WTC11 (cell line): ENCODE measurements around the gene RSL1D1. TPM values are rescaled to one million over a fixed set of nuclear protein-coding genes. Genes with fewer than 3 reads are reported as not detected.

Experiments used
- ATAC-seq: fragments of 200-7000 bp; cut with Tn5 transposase; 2 replicates; pipeline ENCODE4 v1.10.0; 2021; ENCODE audit warnings: mild to moderate bottlenecking, moderate library complexity
- CTCF ChIA-PET: fragments of 300-600 bp; sonication (Branson Sonifier 250); formaldehyde crosslinking; loops from one replicate; lab custom pipeline; 2021; ENCODE audit warnings: antibody characterized with exemption; lab: Charles Lee
- POLR2A ChIA-PET: fragments of 350-600 bp; sonication (Branson Sonifier 250); formaldehyde crosslinking; loops from one replicate; lab custom pipeline; 2021; ENCODE audit warnings: antibody characterized with exemption; lab: Charles Lee
- DNase-seq: peaks from one replicate; pipeline ENCODE4 v3.0.0; 2021; ENCODE audit warnings: low spot score
- H3K27ac Mint-ChIP-seq: 2 replicates; pipeline ENCODE4 v1.8.0; 2021; ENCODE audit warnings: mixed read lengths
- H3K27me3 Mint-ChIP-seq: 2 replicates; pipeline ENCODE4 v1.8.0; 2021; ENCODE audit warnings: low read depth, mild to moderate bottlenecking, moderate library complexity, mixed read lengths
- H3K36me3 Mint-ChIP-seq: 2 replicates; pipeline ENCODE4 v1.8.0; 2021; ENCODE audit warnings: mixed read lengths
- H3K4me1 Mint-ChIP-seq: 2 replicates; pipeline ENCODE4 v1.8.0; 2022; ENCODE audit warnings: mixed read lengths
- H3K4me3 Mint-ChIP-seq: 2 replicates; pipeline ENCODE4 v1.8.0; 2021; ENCODE audit warnings: mild to moderate bottlenecking, moderate library complexity, mixed read lengths
- H3K9me3 Mint-ChIP-seq: 2 replicates; pipeline ENCODE4 v1.8.0; 2021; ENCODE audit warnings: mixed read lengths
- CREM ChIP-seq: sonication (generic); formaldehyde crosslinking; IDR thresholded peaks from 2 replicates; pipeline ENCODE4 v1.8.1; 2022; ENCODE audit warnings: mild to moderate bottlenecking, missing genetic modification reagents, moderate library complexity
- ELF4 ChIP-seq: sonication (generic); formaldehyde crosslinking; IDR thresholded peaks from 2 replicates; pipeline ENCODE4 v1.8.1; 2022; ENCODE audit warnings: low read depth, mild to moderate bottlenecking, moderate library complexity, missing genetic modification reagents
- FOXJ3 ChIP-seq: sonication (generic); formaldehyde crosslinking; IDR thresholded peaks from 2 replicates; pipeline ENCODE4 v1.9.0; 2021; ENCODE audit warnings: missing genetic modification reagents, mild to moderate bottlenecking, borderline replicate concordance
- HMGA2 ChIP-seq: fragments of 250-450 bp; sonication (Bioruptor Pico); IDR thresholded peaks from 2 replicates; pipeline ENCODE4 v1.4.0; 2021; ENCODE audit warnings: mild to moderate bottlenecking, moderate library complexity
- NFYB ChIP-seq: sonication (generic); formaldehyde crosslinking; conservative IDR thresholded peaks from 2 replicates; pipeline ENCODE4 v1.8.0; 2022; ENCODE audit warnings: low read depth, missing genetic modification reagents
- OVOL2 ChIP-seq: fragments of 250-450 bp; sonication (Bioruptor Pico); IDR thresholded peaks from 2 replicates; pipeline ENCODE4 v1.9.0; 2021; ENCODE audit warnings: mild to moderate bottlenecking, borderline replicate concordance
- PREB ChIP-seq: sonication (generic); formaldehyde crosslinking; IDR thresholded peaks from 2 replicates; pipeline ENCODE4 v1.8.1; 2022; ENCODE audit warnings: mild to moderate bottlenecking, missing genetic modification reagents, moderate library complexity, borderline replicate concordance
- RORB ChIP-seq: fragments of 250-450 bp; sonication (Bioruptor Pico); IDR thresholded peaks from 2 replicates; pipeline ENCODE4 v1.9.0; 2021; ENCODE audit warnings: mild to moderate bottlenecking
- ZBTB21 ChIP-seq: sonication (generic); formaldehyde crosslinking; IDR thresholded peaks from 2 replicates; pipeline ENCODE4 v1.8.1; 2023; ENCODE audit warnings: mild to moderate bottlenecking, missing genetic modification reagents, borderline replicate concordance
- ZBTB43 ChIP-seq: sonication (generic); formaldehyde crosslinking; IDR thresholded peaks from 2 replicates; pipeline ENCODE4 v1.8.1; 2023; ENCODE audit warnings: mild to moderate bottlenecking, missing genetic modification reagents
- ZNF138 ChIP-seq: sonication (generic); formaldehyde crosslinking; conservative IDR thresholded peaks from 2 replicates; pipeline ENCODE4 v1.8.1; 2022; ENCODE audit warnings: mild to moderate bottlenecking, moderate library complexity, missing genetic modification reagents
- ZNF232 ChIP-seq: sonication (generic); formaldehyde crosslinking; IDR thresholded peaks from 2 replicates; pipeline ENCODE4 v1.8.0; 2022; ENCODE audit warnings: mild to moderate bottlenecking, missing genetic modification reagents
- ZNF263 ChIP-seq: sonication (generic); formaldehyde crosslinking; IDR thresholded peaks from 2 replicates; pipeline ENCODE4 v1.8.1; 2022; ENCODE audit warnings: low read depth, mild to moderate bottlenecking, moderate library complexity, missing genetic modification reagents
- ZNF396 ChIP-seq: fragments of 250-450 bp; sonication (Bioruptor Pico); IDR thresholded peaks from 2 replicates; pipeline ENCODE4 v1.8.0; 2021; ENCODE audit warnings: mild to moderate bottlenecking, moderate library complexity, borderline replicate concordance
- total RNA-seq: library from RNA; stranded (reverse); gene quantifications from 3 replicates; pipeline ENCODE4 v1.2.3, GENCODE V29; 2021
- TF ChIP-seq, protein P1 (sequence below): fragments of 250-450 bp; sonication (Bioruptor Pico); IDR thresholded peaks from 2 replicates; pipeline ENCODE4 v1.9.0; 2021; ENCODE audit warnings: mild to moderate bottlenecking
- TF ChIP-seq, protein P2 (sequence below): sonication (generic); formaldehyde crosslinking; IDR thresholded peaks from 2 replicates; pipeline ENCODE4 v1.8.1; 2023; ENCODE audit warnings: mild to moderate bottlenecking, missing genetic modification reagents, moderate library complexity
- TF ChIP-seq, protein P3 (sequence below): sonication (generic); formaldehyde crosslinking; IDR thresholded peaks from 2 replicates; pipeline ENCODE4 v1.8.0; 2022; ENCODE audit warnings: mild to moderate bottlenecking, missing genetic modification reagents
- TF ChIP-seq, protein P4 (sequence below): sonication (generic); formaldehyde crosslinking; conservative IDR thresholded peaks from 2 replicates; pipeline ENCODE4 v1.8.1; 2022; ENCODE audit warnings: mild to moderate bottlenecking, missing genetic modification reagents
- TF ChIP-seq, protein P5 (sequence below): sonication (generic); formaldehyde crosslinking; IDR thresholded peaks from 2 replicates; pipeline ENCODE4 v1.8.0; 2022; ENCODE audit warnings: mild to moderate bottlenecking, missing genetic modification reagents
- TF ChIP-seq, protein P6 (sequence below): sonication (generic); formaldehyde crosslinking; IDR thresholded peaks from 2 replicates; pipeline ENCODE4 v1.8.0; 2023; ENCODE audit warnings: missing genetic modification reagents

RSL1D1 gene
- total RNA-seq, 1 experiment from 2014 or later = 227 TPM

DNA sequence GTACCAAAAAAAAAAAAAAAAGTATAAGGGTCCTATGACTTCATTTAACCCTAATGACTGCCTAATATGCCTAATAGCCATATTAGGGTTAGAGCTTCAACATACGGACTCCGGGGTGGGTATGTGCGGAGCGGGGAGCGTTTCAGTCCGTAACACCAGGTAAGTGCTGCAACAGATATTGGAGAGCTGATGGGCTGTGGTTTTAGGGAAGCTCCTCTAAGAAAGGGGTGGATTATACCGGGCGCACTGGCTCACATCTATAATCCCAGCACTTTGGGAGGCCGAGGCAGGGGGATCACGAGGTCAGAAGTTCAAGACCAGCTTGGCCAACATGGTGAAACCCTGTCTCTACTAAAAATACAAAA is 52.3 kb downstream of the RSL1D1 start:
- Mint-ChIP-seq H3K36me3 (peaks cover 7% of the 10 kb centered on the region; the same call in 1 of the 2 replicates), H3K27me3 (no peaks in the 10 kb centered on the region), H3K27ac (no peak overlapping the region), H3K9me3 (no peaks in the 10 kb centered on the region), H3K4me3 (peak overlapping the region; percentile 86), H3K4me1 (peaks cover 35% of the 10 kb centered on the region)
- ATAC-seq (no peak), DNase-seq (no peak)
- CTCF ChIA-PET = interaction anchor here (0.6 to 3.5 kb wide), 6 partner anchors 20 to 1283 kb away, joined by 3 to 15 read pairs (median 6); no protein-coding TSS in a partner anchor
- TF ChIP-seq, protein P1, sequence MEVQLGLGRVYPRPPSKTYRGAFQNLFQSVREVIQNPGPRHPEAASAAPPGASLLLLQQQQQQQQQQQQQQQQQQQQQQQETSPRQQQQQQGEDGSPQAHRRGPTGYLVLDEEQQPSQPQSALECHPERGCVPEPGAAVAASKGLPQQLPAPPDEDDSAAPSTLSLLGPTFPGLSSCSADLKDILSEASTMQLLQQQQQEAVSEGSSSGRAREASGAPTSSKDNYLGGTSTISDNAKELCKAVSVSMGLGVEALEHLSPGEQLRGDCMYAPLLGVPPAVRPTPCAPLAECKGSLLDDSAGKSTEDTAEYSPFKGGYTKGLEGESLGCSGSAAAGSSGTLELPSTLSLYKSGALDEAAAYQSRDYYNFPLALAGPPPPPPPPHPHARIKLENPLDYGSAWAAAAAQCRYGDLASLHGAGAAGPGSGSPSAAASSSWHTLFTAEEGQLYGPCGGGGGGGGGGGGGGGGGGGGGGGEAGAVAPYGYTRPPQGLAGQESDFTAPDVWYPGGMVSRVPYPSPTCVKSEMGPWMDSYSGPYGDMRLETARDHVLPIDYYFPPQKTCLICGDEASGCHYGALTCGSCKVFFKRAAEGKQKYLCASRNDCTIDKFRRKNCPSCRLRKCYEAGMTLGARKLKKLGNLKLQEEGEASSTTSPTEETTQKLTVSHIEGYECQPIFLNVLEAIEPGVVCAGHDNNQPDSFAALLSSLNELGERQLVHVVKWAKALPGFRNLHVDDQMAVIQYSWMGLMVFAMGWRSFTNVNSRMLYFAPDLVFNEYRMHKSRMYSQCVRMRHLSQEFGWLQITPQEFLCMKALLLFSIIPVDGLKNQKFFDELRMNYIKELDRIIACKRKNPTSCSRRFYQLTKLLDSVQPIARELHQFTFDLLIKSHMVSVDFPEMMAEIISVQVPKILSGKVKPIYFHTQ = no peak
- TF ChIP-seq ELF4 (CRISPR knock-in tag) = no peak
- TF ChIP-seq HMGA2 (CRISPR knock-in tag) = no peak
- TF ChIP-seq PREB (CRISPR knock-in tag) = no peak
- TF ChIP-seq CREM (CRISPR knock-in tag) = no peak
- no peak for TF ChIP-seq NFYB (CRISPR knock-in tag)
- TF ChIP-seq, protein P2, sequence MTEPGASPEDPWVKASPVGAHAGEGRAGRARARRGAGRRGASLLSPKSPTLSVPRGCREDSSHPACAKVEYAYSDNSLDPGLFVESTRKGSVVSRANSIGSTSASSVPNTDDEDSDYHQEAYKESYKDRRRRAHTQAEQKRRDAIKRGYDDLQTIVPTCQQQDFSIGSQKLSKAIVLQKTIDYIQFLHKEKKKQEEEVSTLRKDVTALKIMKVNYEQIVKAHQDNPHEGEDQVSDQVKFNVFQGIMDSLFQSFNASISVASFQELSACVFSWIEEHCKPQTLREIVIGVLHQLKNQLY = no peak
- no peak for TF ChIP-seq RORB (CRISPR knock-in tag)
- TF ChIP-seq ZBTB21 = no peak
- TF ChIP-seq, protein P3, sequence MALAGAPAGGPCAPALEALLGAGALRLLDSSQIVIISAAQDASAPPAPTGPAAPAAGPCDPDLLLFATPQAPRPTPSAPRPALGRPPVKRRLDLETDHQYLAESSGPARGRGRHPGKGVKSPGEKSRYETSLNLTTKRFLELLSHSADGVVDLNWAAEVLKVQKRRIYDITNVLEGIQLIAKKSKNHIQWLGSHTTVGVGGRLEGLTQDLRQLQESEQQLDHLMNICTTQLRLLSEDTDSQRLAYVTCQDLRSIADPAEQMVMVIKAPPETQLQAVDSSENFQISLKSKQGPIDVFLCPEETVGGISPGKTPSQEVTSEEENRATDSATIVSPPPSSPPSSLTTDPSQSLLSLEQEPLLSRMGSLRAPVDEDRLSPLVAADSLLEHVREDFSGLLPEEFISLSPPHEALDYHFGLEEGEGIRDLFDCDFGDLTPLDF (CRISPR knock-in tag) = no peak
- no peak for TF ChIP-seq FOXJ3 (CRISPR knock-in tag)
- TF ChIP-seq ZNF232 (CRISPR knock-in tag) = no peak
- TF ChIP-seq ZNF138 (CRISPR knock-in tag) = no peak
- TF ChIP-seq, protein P4, sequence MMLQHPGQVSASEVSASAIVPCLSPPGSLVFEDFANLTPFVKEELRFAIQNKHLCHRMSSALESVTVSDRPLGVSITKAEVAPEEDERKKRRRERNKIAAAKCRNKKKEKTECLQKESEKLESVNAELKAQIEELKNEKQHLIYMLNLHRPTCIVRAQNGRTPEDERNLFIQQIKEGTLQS (CRISPR knock-in tag) = no peak
- no peak for TF ChIP-seq ZNF263 (CRISPR knock-in tag)
- TF ChIP-seq, protein P5, sequence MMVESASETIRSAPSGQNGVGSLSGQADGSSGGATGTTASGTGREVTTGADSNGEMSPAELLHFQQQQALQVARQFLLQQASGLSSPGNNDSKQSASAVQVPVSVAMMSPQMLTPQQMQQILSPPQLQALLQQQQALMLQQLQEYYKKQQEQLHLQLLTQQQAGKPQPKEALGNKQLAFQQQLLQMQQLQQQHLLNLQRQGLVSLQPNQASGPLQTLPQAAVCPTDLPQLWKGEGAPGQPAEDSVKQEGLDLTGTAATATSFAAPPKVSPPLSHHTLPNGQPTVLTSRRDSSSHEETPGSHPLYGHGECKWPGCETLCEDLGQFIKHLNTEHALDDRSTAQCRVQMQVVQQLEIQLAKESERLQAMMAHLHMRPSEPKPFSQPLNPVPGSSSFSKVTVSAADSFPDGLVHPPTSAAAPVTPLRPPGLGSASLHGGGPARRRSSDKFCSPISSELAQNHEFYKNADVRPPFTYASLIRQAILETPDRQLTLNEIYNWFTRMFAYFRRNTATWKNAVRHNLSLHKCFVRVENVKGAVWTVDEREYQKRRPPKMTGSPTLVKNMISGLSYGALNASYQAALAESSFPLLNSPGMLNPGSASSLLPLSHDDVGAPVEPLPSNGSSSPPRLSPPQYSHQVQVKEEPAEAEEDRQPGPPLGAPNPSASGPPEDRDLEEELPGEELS (CRISPR knock-in tag) = no peak
- TF ChIP-seq OVOL2 (CRISPR knock-in tag) = no peak
- no peak for TF ChIP-seq ZBTB43 (CRISPR knock-in tag)
- TF ChIP-seq, protein P6, sequence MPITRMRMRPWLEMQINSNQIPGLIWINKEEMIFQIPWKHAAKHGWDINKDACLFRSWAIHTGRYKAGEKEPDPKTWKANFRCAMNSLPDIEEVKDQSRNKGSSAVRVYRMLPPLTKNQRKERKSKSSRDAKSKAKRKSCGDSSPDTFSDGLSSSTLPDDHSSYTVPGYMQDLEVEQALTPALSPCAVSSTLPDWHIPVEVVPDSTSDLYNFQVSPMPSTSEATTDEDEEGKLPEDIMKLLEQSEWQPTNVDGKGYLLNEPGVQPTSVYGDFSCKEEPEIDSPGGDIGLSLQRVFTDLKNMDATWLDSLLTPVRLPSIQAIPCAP = no peak
- TF ChIP-seq ZNF396 (CRISPR knock-in tag) = no peak
- POLR2A ChIA-PET = no interaction called here
